HG02870 (cell line): ENCODE measurements around the gene ACSL3.
"Not testable (repeated sequence)": the region's sequence is repeated elsewhere in the genome, so short reads cannot be mapped to it uniquely, and the experiment has no call there.

ENCODE experiments used
- ATAC-seq: cut with Tn5 transposase; IDR thresholded peaks from one replicate; pipeline ENCODE4 v1.9.1; 2021; ENCODE audit warnings: mild to moderate bottlenecking, moderate library complexity; ENCODE audit not compliant: unreplicated experiment

Gene ACSL3

GRCh38 chr2:222968550-222969155 lies 107.8 kb downstream of the ACSL3 start:
- ATAC-seq = no peak

- ATAC-seq = no peak
Measured at GRCh38 chr2:222969491-222969890, 108.7 kb downstream of the ACSL3 start.

GRCh38 chr2:222972420-222972819 lies 111.6 kb downstream of the ACSL3 start:
- no peak for ATAC-seq

- ATAC-seq = no peak
Measured at GRCh38 chr2:222973237-222973636, 112.4 kb downstream of the ACSL3 start.

GRCh38 chr2:222973733-222974132 lies 112.9 kb downstream of the ACSL3 start:
- ATAC-seq = no peak

GRCh38 chr2:222976521-222977061 lies 115.8 kb downstream of the ACSL3 start:
- ATAC-seq = no peak

- no peak for ATAC-seq
Measured at GRCh38 chr2:222977121-222977520, 116.3 kb downstream of the ACSL3 start.

GRCh38 chr2:222978850-222979249 lies 118.0 kb downstream of the ACSL3 start:
- no peak for ATAC-seq

GRCh38 chr2:222979484-222979883 lies 118.6 kb downstream of the ACSL3 start:
- ATAC-seq = no peak

- ATAC-seq = no peak
Measured at GRCh38 chr2:222982010-222982908, 121.4 kb downstream of the ACSL3 start.

GRCh38 chr2:222982909-222983265 lies 122.1 kb downstream of the ACSL3 start:
- no peak for ATAC-seq

- no peak for ATAC-seq
Measured at GRCh38 chr2:222984908-222985307, 124.1 kb downstream of the ACSL3 start.

- no peak for ATAC-seq
Measured at GRCh38 chr2:222989431-222989830, 128.6 kb downstream of the ACSL3 start.

GRCh38 chr2:222990206-222990605 lies 129.4 kb downstream of the ACSL3 start:
- ATAC-seq = not testable (repeated sequence)

- ATAC-seq = no peak
Measured at GRCh38 chr2:222992137-222992536, 131.3 kb downstream of the ACSL3 start.
